PC-3 (cell line): ENCODE measurements around the gene CLMN. TPM values are rescaled to one million over a fixed set of nuclear protein-coding genes. Genes with fewer than 3 reads are reported as not detected.

Experiments used
- ATAC-seq: fragments of 200-7000 bp; cut with Tn5 transposase; 2 replicates; pipeline ENCODE4 v1.9.1; 2020; ENCODE audit warnings: mild to moderate bottlenecking, moderate library complexity
- BruUV-seq: library from RNA; stranded (reverse); fragments of 400-500 nt; replicated peaks from 2 replicates; lab custom pipeline; 2021; lab: Mats Ljungman, UMichigan
- CTCF ChIA-PET: fragments of 300-600 bp; sonication (Branson Sonifier 250); formaldehyde crosslinking; loops from one replicate; lab custom pipeline; 2022; ENCODE audit warnings: antibody characterized with exemption; lab: Charles Lee
- POLR2A ChIA-PET: fragments of 300-600 bp; sonication (Branson Sonifier 250); formaldehyde crosslinking; loops from one replicate; lab custom pipeline; 2022; ENCODE audit warnings: antibody characterized with exemption; ENCODE audit not compliant: unreplicated experiment; lab: Charles Lee
- DNase-seq: peaks from one replicate; pipeline ENCODE4 v3.0.0-alpha.2; 2015
- H2AFZ ChIP-seq: fragments of 300-600 bp; sonication (generic); 2 replicates; pipeline ENCODE4 v1.6.0; 2016; ENCODE audit warnings: antibody characterized with exemption, low read length
- H3F3A ChIP-seq: fragments of 300-600 bp; sonication (generic); one replicate; pipeline ENCODE4 v1.6.0; 2017; ENCODE audit warnings: antibody characterized with exemption, low read length, control low read depth, mild to moderate bottlenecking; ENCODE audit not compliant: unreplicated experiment
- H3K27ac ChIP-seq: fragments of 300-600 bp; sonication (generic); 2 replicates; pipeline ENCODE4 v1.5.1; 2016; ENCODE audit warnings: mild to moderate bottlenecking, low read length
- H3K27me3 ChIP-seq: fragments of 300-600 bp; sonication (generic); 2 replicates; pipeline ENCODE4 v1.6.1; 2016; ENCODE audit warnings: low read length, mixed read lengths
- H3K36me3 ChIP-seq: fragments of 300-600 bp; sonication (generic); 2 replicates; pipeline ENCODE4 v1.6.1; 2016; ENCODE audit warnings: low read depth, mixed run types, low read length, mixed read lengths
- H3K4me1 ChIP-seq: fragments of 300-600 bp; sonication (generic); 2 replicates; pipeline ENCODE4 v1.5.1; 2016; ENCODE audit warnings: low read length; ENCODE audit not compliant: insufficient read depth
- H3K4me2 ChIP-seq: fragments of 300-600 bp; sonication (generic); 2 replicates; pipeline ENCODE4 v1.6.0; 2016; ENCODE audit warnings: low read length
- H3K4me3 ChIP-seq: fragments of 300-600 bp; sonication (generic); 2 replicates; pipeline ENCODE4 v1.5.1; 2016; ENCODE audit warnings: mild to moderate bottlenecking, low read length, mixed read lengths
- H3K79me2 ChIP-seq: fragments of 300-600 bp; sonication (generic); 2 replicates; pipeline ENCODE4 v1.6.1; 2017; ENCODE audit warnings: low read length, mixed read lengths
- H3K9ac ChIP-seq: fragments of 300-600 bp; sonication (generic); 2 replicates; pipeline ENCODE4 v1.6.0; 2016; ENCODE audit warnings: mild to moderate bottlenecking, low read length
- H3K9me2 ChIP-seq: fragments of 300-600 bp; sonication (generic); replicated peaks from 2 replicates; pipeline ENCODE4 v1.6.1; 2016; ENCODE audit warnings: mixed run types, low read length, mixed read lengths
- H3K9me3 ChIP-seq: fragments of 300-600 bp; sonication (generic); 2 replicates; pipeline ENCODE4 v1.6.1; 2016; ENCODE audit warnings: low read length, mixed read lengths
- H4K20me1 ChIP-seq: fragments of 300-600 bp; sonication (generic); 2 replicates; pipeline ENCODE4 v1.6.1; 2016; ENCODE audit warnings: low read length, mixed read lengths
- CTCF ChIP-seq: fragments of 300-600 bp; sonication (generic); conservative IDR thresholded peaks from 2 replicates; pipeline ENCODE4 v1.5.1; 2017; ENCODE audit warnings: antibody characterized with exemption, low read depth, mild to moderate bottlenecking, low read length
- EZH2 ChIP-seq: fragments of 300-600 bp; sonication (generic); IDR thresholded peaks from one replicate; pipeline ENCODE4 v1.6.1; 2017; ENCODE audit warnings: antibody characterized with exemption, mild to moderate bottlenecking, low read length; ENCODE audit not compliant: unreplicated experiment
- EZH2phosphoT487 ChIP-seq: fragments of 300-600 bp; sonication (generic); IDR thresholded peaks from 2 replicates; pipeline ENCODE4 v1.6.1; 2018; ENCODE audit warnings: mild to moderate bottlenecking, antibody characterized with exemption, low read length, borderline replicate concordance
- intact Hi-C: fragments of 100-400 bp; cut with micrococcal nuclease; formaldehyde crosslinking; loops from 2 replicates; pipeline ENCODE4 v1.9.0; 2023
- total RNA-seq: library from RNA; depleted of rRNA; stranded (reverse); fragments of >200 nt; gene quantifications from 2 replicates; pipeline ENCODE4 v1.2.3, GENCODE V29; 2014

The CLMN gene
- total RNA-seq, 1 experiment from 2014 or later = 3.5 TPM

- H4K20me1 ChIP-seq = no peaks in the 10 kb centered on the region
- H3K79me2 ChIP-seq = no peaks in the 10 kb centered on the region
- no peaks in the 10 kb centered on the region for H3K27me3 ChIP-seq
- H3K4me1 ChIP-seq = peaks cover 19% of the 10 kb centered on the region
- no peak overlapping the region for H3K27ac ChIP-seq
- DNase-seq = no peak
- no peaks in the 10 kb centered on the region for H3K36me3 ChIP-seq
- no peak for ATAC-seq
- H2AFZ ChIP-seq = no peak overlapping the region
- no peak for TF ChIP-seq EZH2
- no peak for TF ChIP-seq CTCF
- no peak for TF ChIP-seq EZH2phosphoT487
- no peaks in the 10 kb centered on the region for H3F3A ChIP-seq
- no peaks in the 10 kb centered on the region for H3K9me3 ChIP-seq
- no peak overlapping the region for H3K9ac ChIP-seq
- CTCF ChIA-PET = no interaction called here
- no peaks in the 10 kb centered on the region for H3K9me2 ChIP-seq
- POLR2A ChIA-PET = no interaction called here
- no peak overlapping the region for H3K4me2 ChIP-seq
- no TSS peak for BruUV-seq
- H3K4me3 ChIP-seq = no peak overlapping the region
- intact Hi-C loops = no loop called here
These were observed 63.0 kb downstream of the CLMN start for GRCh38 chr14:95256776-95257060.

- H3K9me3 ChIP-seq = no peaks in the 10 kb centered on the region
- H3F3A ChIP-seq = no peaks in the 10 kb centered on the region
- H3K36me3 ChIP-seq = no peaks in the 10 kb centered on the region
- intact Hi-C loops = no loop called here
- no peaks in the 10 kb centered on the region for H4K20me1 ChIP-seq
- H3K79me2 ChIP-seq = no peaks in the 10 kb centered on the region
- H3K4me2 ChIP-seq = no peak overlapping the region
- H3K4me1 ChIP-seq = peaks cover 14% of the 10 kb centered on the region
- H3K4me3 ChIP-seq = no peak overlapping the region
- H2AFZ ChIP-seq = no peak overlapping the region
- TF ChIP-seq CTCF (no peak), EZH2phosphoT487 (no peak), EZH2 (no peak)
- no TSS peak for BruUV-seq
- POLR2A ChIA-PET = no interaction called here
- CTCF ChIA-PET = no interaction called here
- H3K27me3 ChIP-seq = no peaks in the 10 kb centered on the region
- no peak overlapping the region for H3K9ac ChIP-seq
- ATAC-seq = no peak
- DNase-seq = no peak
- H3K27ac ChIP-seq = no peak overlapping the region
- H3K9me2 ChIP-seq = no peaks in the 10 kb centered on the region
These were observed 63.5 kb downstream of the CLMN start for GRCh38 chr14:95256002-95256775.

GRCh38 chr14:95255487-95255886, 64.2 kb downstream of the CLMN start:
- H3K36me3 ChIP-seq = no peaks in the 10 kb centered on the region
- BruUV-seq = no TSS peak
- no peak overlapping the region for H3K4me3 ChIP-seq
- no peak overlapping the region for H3K9ac ChIP-seq
- no peaks in the 10 kb centered on the region for H3K79me2 ChIP-seq
- H3K9me3 ChIP-seq = no peaks in the 10 kb centered on the region
- no peak overlapping the region for H3K4me2 ChIP-seq
- ChIA-PET POLR2A (no interaction called here), CTCF (no interaction called here)
- ATAC-seq (no peak), DNase-seq (no peak)
- no peaks in the 10 kb centered on the region for H3F3A ChIP-seq
- H3K4me1 ChIP-seq = peaks cover 8% of the 10 kb centered on the region
- H3K27ac ChIP-seq = no peak overlapping the region
- no peaks in the 10 kb centered on the region for H4K20me1 ChIP-seq
- intact Hi-C loops = no loop called here
- TF ChIP-seq CTCF (no peak), EZH2 (no peak), EZH2phosphoT487 (no peak)
- H2AFZ ChIP-seq = no peak overlapping the region
- no peaks in the 10 kb centered on the region for H3K9me2 ChIP-seq
- no peaks in the 10 kb centered on the region for H3K27me3 ChIP-seq
